ENCODE data around the gene SYT1. TPM values are rescaled to one million over a fixed set of nuclear protein-coding genes. Genes with fewer than 3 reads are reported as not detected.

The SYT1 gene
- total and polyA plus RNA-seq, 2 of the 8 experiments (the other 6 are each of a cell fraction or from before 2014, with no cell fraction given), result 11.0 to 34.6 TPM

GRCh38 chr12:79247494-79247893 lies 382.9 kb downstream of the SYT1 start:
- Histone ChIP-seq H3K23me2 (ENCODE audit: low read depth, low read length) (no peaks in the 10 kb centered on the region), H2BK120ac (replicated peaks; ENCODE audit: low read depth, low read length) (no peak overlapping the region), H3K4me2 (ENCODE audit: insufficient read depth in 1 of 2, low read depth in 2 of 2, low read length in 2 of 2) (no peak overlapping the region), H3K79me1 (ENCODE audit: low read depth, low read length) (no peaks in the 10 kb centered on the region), H3K14ac (ENCODE audit: insufficient read length) (no peak overlapping the region), H3K56ac (replicated peaks; ENCODE audit: insufficient read length, low read depth, low read length) (no peak overlapping the region), H3K23ac (ENCODE audit: insufficient read length) (no peak overlapping the region), H2BK12ac (ENCODE audit: low read depth, low read length) (no peak overlapping the region), H4K20me1 (replicated peaks in 1 of 2; ENCODE audit: control insufficient read depth in 1 of 2, insufficient read depth in 2 of 2, low read length in 2 of 2) (no peaks in the 10 kb centered on the region), H3K4me3 (ENCODE audit: extremely low read depth in 1 of 4, insufficient read depth in 2 of 4, low read depth in 3 of 4, low read length in 4 of 4) (no peak overlapping the region; a peak in 1 of 8 replicates), H2AFZ (ENCODE audit: low read length) (no peak overlapping the region), H4K91ac (replicated peaks; ENCODE audit: insufficient read length, low read length) (no peak overlapping the region), H3K4me1 (replicated peaks in 1 of 4; ENCODE audit: control insufficient read depth in 3 of 4, insufficient read depth in 4 of 4, low read length in 3 of 4) (peaks cover 0 to 8% (median 0%) of the 10 kb centered on the region in 4 experiments; a peak in 1 of 7 replicates), H2BK15ac (ENCODE audit: low read length) (no peak overlapping the region), H3K18ac (ENCODE audit: extremely low read depth, low read length) (no peak overlapping the region), H2AK5ac (ENCODE audit: low read depth, low read length) (no peak overlapping the region), H3K27ac (ENCODE audit: low read depth, low read length) (no peak overlapping the region), H3K4ac (replicated peaks; ENCODE audit: insufficient read length, low read depth, low read length) (no peak overlapping the region), H2BK5ac (ENCODE audit: low read depth, low read length) (no peak overlapping the region), H2BK20ac (ENCODE audit: low read length) (no peak overlapping the region), H3K9me3 (ENCODE audit: insufficient read depth in 2 of 2, low read depth in 1 of 2, low read length in 1 of 2) (no peaks in the 10 kb centered on the region), H3K9ac (replicated peaks in 1 of 4; ENCODE audit: extremely low read depth in 1 of 4, low read depth in 3 of 4, low read length in 3 of 4) (no peak overlapping the region), H4K5ac (ENCODE audit: insufficient read length, low read depth, low read length) (no peak overlapping the region), H3K36me3 (ENCODE audit: control insufficient read depth in 2 of 4, insufficient read depth in 4 of 4, low read length in 3 of 4) (no peaks in the 10 kb centered on the region; a peak in 1 of 8 replicates), H3K27me3 (replicated peaks in 1 of 4; ENCODE audit: control insufficient read depth in 3 of 4, extremely low read depth in 1 of 4, insufficient read depth in 3 of 4, low read length in 3 of 4) (no peaks in the 10 kb centered on the region), H4K8ac (ENCODE audit: extremely low read depth, insufficient read depth, low read length) (no peak overlapping the region), H3K79me2 (ENCODE audit: control insufficient read depth in 1 of 2, insufficient read depth in 2 of 2, low read length in 2 of 2) (no peaks in the 10 kb centered on the region)
- 87% methylated on average over 2 of the region's 2 CpGs; no CpG with 5 or more reads in 1 of the 2 experiments for WGBS, 2 experiments (ENCODE audit: extremely low coverage in 1 of 2, insufficient coverage in 1 of 2, insufficient read length in 1 of 2, insufficient replicate concordance in 2 of 2, low coverage in 1 of 2, low lambda C conversion rate in 2 of 2, missing lambda C conversion rate in 1 of 2)
- FAIRE-seq (no peak), DNase-seq (ENCODE audit: low read depth in 1 of 2, low spot score in 2 of 2) (no peak)
- ChIA-PET POLR2A (ENCODE audit: partially characterized antibody) (interaction anchor here (0.6 to 0.9 kb wide), 2 partner anchors 37 to 378 kb away, joined by 3 to 4 read pairs; no protein-coding TSS in a partner anchor), CTCF (ENCODE audit: partially characterized antibody) (no interaction called here)
- TF ChIP-seq JUN (IDR thresholded peaks at IDR 0.05; ENCODE audit: low read depth, low read length) (no peak), TCF12 (IDR thresholded peaks at IDR 0.05; ENCODE audit: low read depth, low read length) (no peak)

Measured in H1 (cell line).